ENCODE measurements around the gene C8A.

- TF ChIP-seq CTCF (IDR thresholded peaks at IDR 0.05; ENCODE audit: control extremely low read depth in 1 of 3, insufficient read depth in 1 of 3, low read depth in 1 of 3, low read length in 3 of 3): no peak
- no peak for TF ChIP-seq POLR2AphosphoS5 (IDR thresholded peaks at IDR 0.05; ENCODE audit: low read depth, low read length)
- no peak for TF ChIP-seq TAF1 (IDR thresholded peaks at IDR 0.05; ENCODE audit: low read depth, low read length)
- TF ChIP-seq YY1 (IDR thresholded peaks at IDR 0.05; ENCODE audit: low read depth, low read length): no peak
- no peak for TF ChIP-seq SRF (IDR thresholded peaks at IDR 0.05; ENCODE audit: low read depth, low read length)
- no peak for TF ChIP-seq POLR2A (IDR thresholded peaks at IDR 0.05; ENCODE audit: control extremely low read depth in 1 of 2, low read depth in 2 of 2, low read length in 2 of 2)
- TF ChIP-seq ATF2 (IDR thresholded peaks at IDR 0.05; ENCODE audit: low read length): no peak
- TF ChIP-seq BCL11A (IDR thresholded peaks at IDR 0.05; ENCODE audit: low read depth in 2 of 2, low read length in 2 of 2): no peak
- no peak for TF ChIP-seq CBX8 (IDR thresholded peaks at IDR 0.05; ENCODE audit: borderline replicate concordance, low read depth, low read length)
- no peak for TF ChIP-seq SIN3A (conservative IDR thresholded peaks at IDR 0.05 in 1 of 2, IDR thresholded peaks at IDR 0.05 in 1 of 2; ENCODE audit: low read depth in 1 of 2, low read length in 2 of 2)
These were observed 109.1 kb downstream of the C8A start for GRCh38 chr1:56963667-56964066.

Data from H1 (cell line).